Measurements from ENCODE around the gene GMEB2.
"Not testable (repeated sequence)": the region's sequence is repeated elsewhere in the genome, so short reads cannot be mapped to it uniquely, and the experiment has no call there.

The GMEB2 gene

GRCh38 chr20:63656451-63656850 is 29.6 kb upstream of the GMEB2 start:
- DNase-seq, result no peak

GRCh38 chr20:63655249-63655648 is 28.3 kb upstream of the GMEB2 start:
- no peak for DNase-seq

GRCh38 chr20:63653974-63654668 is 27.2 kb upstream of the GMEB2 start:
- no peak for DNase-seq

- peak in 2 of 4 experiments; percentile 20 to 60 for DNase-seq
Measured at GRCh38 chr20:63653041-63653973, 26.4 kb upstream of the GMEB2 start, which contains the start of gene STMN3. STMN3 (minus strand) TSS chr20:63653424; CDS start chr20:63653345, 79 bp downstream.

- DNase-seq, result peak in 1 of 4 experiments; percentile 37
Measured at GRCh38 chr20:63652192-63652980, 25.5 kb upstream of the GMEB2 start.

GRCh38 chr20:63651942-63652191 is 25.0 kb upstream of the GMEB2 start:
- peak in 1 of 4 experiments; percentile 19 for DNase-seq

- DNase-seq, result not testable (repeated sequence)
Measured at GRCh38 chr20:63650486-63650885, 23.6 kb upstream of the GMEB2 start.

GRCh38 chr20:63648895-63649589 is 22.1 kb upstream of the GMEB2 start:
- no peak for DNase-seq

- DNase-seq, result no peak
Measured at GRCh38 chr20:63648190-63648589, 21.3 kb upstream of the GMEB2 start.

- DNase-seq, result no peak
Measured at GRCh38 chr20:63645218-63645617, 18.3 kb upstream of the GMEB2 start.

GRCh38 chr20:63643946-63644345 is 17.0 kb upstream of the GMEB2 start:
- DNase-seq, result no peak

GRCh38 chr20:63643499-63643898 is 16.6 kb upstream of the GMEB2 start:
- DNase-seq, result no peak

GRCh38 chr20:63642527-63643247 is 15.8 kb upstream of the GMEB2 start:
- no peak for DNase-seq

- peak; percentile 100 for DNase-seq
Measured at GRCh38 chr20:63641792-63642523, 15.1 kb upstream of the GMEB2 start.

- peak in 2 of 4 experiments; percentile 50 to 56 for DNase-seq
Measured at GRCh38 chr20:63641146-63641791, 14.4 kb upstream of the GMEB2 start.

- not testable (repeated sequence) for DNase-seq
Measured at GRCh38 chr20:63640686-63641085, 13.8 kb upstream of the GMEB2 start.

GRCh38 chr20:63640086-63640485 is 13.2 kb upstream of the GMEB2 start:
- DNase-seq, result no peak

GRCh38 chr20:63639093-63639975 is 12.4 kb upstream of the GMEB2 start:
- DNase-seq, result peak in 3 of 4 experiments; percentile 37 to 81 (median 78)
